IPS-18c (cell line): ENCODE measurements around the gene ABLIM2.

ENCODE experiments used
- H3K4me3 ChIP-seq: 2 replicates; pipeline ENCODE4 v1.7.0; 2013; ENCODE audit warnings: low read depth, mild to moderate bottlenecking, low read length, moderate library complexity; ENCODE audit not compliant: insufficient read depth
- H3K9me3 ChIP-seq: one replicate; pipeline ENCODE4 v1.6.1; 2013; ENCODE audit warnings: mild to moderate bottlenecking, low read length, moderate library complexity; ENCODE audit not compliant: control insufficient read depth, insufficient read depth

The ABLIM2 gene

DNA sequence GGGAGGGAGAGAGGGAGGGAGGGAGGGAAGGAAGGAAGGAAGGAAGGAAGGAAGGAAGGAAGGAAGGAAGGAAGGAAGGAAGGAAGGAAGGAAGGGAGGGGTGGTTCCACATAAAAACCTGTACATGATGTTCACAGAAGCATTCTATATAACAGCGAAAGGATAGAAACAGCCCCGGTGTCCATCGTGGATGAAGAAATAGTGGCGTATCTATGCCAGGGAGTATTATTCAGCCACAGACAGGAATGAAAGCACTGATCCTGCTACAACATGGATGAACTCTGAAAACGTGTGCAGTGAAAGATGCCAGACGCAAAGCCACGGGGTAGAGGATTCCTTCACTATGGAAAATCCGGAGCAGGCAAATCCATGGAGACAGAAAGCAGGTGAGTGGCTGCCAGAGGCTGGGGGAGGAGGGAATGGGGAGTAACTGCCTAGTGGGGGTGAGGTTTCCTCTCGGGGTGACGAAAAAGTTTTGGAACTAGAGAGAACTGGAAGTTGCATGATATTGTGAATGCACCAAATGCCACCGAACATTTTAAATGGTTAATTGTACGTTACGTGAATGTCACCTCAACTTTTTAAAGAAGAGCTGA lies 92.2 kb downstream of the ABLIM2 start:
- no peak overlapping the region for H3K4me3 ChIP-seq

GRCh38 chr4:8063974-8064563 lies 94.5 kb downstream of the ABLIM2 start:
- no peak overlapping the region for H3K4me3 ChIP-seq
- peaks cover 9% of the 10 kb centered on the region for H3K9me3 ChIP-seq

More for the DNA sequence above, 92.2 kb downstream of the ABLIM2 start:
- peaks cover 9% of the 10 kb centered on the region for H3K9me3 ChIP-seq

DNA sequence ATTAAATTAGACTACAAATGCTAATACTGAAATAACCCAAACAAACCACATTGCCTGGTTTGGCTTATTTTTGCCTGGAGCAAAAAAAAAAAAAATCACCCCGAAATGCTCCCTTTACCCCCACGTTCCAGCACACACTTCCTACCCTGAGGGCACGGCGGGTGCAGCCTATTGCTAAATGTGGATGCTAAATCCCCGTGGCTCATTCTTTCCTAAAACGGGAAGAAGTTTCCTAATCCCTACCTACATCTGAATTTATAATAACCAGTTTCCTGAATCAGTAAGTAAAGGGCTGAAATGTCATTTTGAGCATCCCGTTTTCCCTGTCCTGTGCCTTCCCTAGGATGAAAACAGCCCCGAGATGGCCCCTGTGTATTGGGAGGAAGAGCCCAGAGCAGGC lies 97.0 kb downstream of the ABLIM2 start:
- Histone ChIP-seq H3K9me3 (peaks cover 11% of the 10 kb centered on the region), H3K4me3 (no peak overlapping the region)

DNA sequence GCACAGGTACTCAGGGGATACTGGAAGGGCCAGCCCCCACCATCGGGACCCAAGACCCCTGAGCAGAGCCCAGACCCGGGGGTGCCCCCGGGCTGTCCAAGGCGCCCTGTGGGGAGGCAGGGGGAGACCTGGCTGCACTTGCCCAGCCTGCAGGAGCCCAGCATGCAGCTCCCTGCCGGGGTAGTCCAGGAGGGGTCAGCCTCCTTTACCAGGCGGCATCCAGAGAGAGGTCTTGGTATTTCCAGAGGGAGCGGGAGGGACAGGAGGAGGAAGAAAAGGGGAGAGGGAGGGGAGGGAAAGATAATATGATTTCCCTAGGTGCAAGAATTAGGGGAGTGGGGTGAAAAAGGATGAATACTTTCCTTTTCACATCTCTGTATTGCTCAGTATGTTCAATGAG lies 97.5 kb downstream of the ABLIM2 start:
- no peak overlapping the region for H3K4me3 ChIP-seq
- peaks cover 11% of the 10 kb centered on the region for H3K9me3 ChIP-seq

DNA sequence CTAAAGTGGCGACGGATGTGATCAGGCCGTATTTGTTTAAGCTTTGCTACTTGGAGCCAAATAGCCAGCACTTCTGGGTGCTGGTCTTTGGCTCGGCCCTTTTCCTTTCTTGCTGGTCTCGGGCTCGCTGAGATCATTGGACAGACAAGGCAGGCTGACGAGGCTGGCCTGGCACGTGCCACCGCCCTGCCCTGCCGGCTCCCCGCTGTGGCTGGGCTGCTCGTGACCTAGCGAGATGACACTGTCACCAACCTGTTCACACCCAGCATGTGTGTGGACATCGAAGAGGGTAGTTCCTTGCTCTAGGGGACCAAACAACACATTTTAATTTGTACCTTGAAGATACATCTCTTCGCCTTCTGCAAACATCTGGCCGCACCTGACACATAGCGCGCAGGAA lies 98.0 kb downstream of the ABLIM2 start:
- H3K9me3 ChIP-seq: peaks cover 11% of the 10 kb centered on the region
- no peak overlapping the region for H3K4me3 ChIP-seq

DNA sequence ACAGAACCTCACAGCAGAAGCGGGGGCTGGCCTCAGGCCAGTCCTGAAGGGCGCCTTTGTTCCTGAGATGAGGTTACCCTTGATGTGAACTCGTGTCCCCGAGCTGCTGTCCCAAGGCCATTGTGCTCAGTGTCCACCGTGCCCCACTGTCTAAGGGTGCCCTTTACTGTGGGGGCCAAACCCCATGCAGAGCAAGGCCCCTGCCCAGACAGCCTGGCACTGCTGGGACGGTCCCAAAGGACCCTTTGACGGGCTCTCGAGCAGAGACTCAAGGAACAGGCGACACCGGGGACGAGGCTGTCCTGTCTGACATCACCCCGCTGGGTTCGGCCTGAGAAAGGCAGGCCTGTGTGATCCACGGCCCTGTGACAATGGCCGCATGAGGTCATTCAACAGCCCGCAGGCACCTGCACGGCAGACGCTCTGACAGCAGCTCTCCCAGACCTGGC lies 100.6 kb downstream of the ABLIM2 start:
- Histone ChIP-seq H3K9me3 (peaks cover 2% of the 10 kb centered on the region), H3K4me3 (no peak overlapping the region)

DNA sequence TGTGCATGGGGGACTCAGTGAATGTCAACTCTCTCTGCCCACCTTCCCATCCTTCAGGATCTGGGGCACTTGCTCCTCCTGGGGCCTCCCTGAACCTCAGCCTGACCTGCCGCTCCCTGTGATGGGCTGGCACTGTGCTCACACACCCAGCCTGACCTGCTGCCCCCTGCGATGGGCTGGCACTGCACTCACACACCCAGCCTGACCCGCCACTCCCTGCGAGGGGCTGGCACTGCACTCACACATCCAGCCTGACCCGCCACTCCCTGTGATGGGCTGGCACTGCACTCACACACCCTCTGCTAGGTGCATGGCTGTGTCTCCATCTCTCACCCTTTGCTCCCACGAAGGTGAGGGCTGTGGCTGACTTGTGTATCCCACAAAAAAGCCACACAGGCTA lies 103.4 kb downstream of the ABLIM2 start:
- H3K4me3 ChIP-seq: no peak overlapping the region
- H3K9me3 ChIP-seq: peaks cover 2% of the 10 kb centered on the region

DNA sequence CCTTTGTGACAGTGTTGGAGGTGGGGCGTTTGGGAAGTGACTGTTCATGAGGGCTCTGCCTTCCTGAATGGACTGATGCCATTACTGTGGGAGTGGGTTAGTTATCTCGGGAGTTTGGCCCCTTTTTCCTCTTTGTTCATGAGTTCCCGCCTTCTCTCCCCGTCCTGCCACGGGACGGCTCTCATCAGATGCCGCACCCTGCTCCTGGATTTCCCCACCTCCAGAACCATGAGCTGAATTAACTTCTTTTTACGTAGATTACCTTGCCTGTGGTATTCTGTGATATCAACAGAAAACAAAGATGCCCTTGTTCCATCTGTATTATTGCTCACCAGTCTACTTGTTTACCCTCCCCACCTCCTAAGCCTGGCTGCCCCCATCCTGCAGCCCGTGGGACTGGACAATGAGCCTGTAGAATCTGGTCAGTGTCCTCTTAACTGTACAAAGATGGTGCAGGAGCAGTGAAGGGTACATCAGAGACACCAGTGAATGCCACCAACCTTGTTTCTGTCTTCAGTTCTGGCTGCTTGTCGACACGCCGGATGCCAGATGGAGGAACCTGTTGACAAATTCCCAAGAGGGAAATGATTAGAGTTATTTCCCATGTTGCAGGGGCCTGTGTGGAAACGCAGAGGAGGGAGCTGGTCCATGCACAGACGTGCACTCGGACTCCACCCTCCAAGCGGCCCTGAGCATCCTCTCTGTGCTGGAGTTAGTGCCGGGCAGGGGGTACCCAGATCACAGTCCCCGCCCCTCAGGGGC lies 104.7 kb downstream of the ABLIM2 start:
- Histone ChIP-seq H3K4me3 (no peak overlapping the region), H3K9me3 (peaks cover 4% of the 10 kb centered on the region)

DNA sequence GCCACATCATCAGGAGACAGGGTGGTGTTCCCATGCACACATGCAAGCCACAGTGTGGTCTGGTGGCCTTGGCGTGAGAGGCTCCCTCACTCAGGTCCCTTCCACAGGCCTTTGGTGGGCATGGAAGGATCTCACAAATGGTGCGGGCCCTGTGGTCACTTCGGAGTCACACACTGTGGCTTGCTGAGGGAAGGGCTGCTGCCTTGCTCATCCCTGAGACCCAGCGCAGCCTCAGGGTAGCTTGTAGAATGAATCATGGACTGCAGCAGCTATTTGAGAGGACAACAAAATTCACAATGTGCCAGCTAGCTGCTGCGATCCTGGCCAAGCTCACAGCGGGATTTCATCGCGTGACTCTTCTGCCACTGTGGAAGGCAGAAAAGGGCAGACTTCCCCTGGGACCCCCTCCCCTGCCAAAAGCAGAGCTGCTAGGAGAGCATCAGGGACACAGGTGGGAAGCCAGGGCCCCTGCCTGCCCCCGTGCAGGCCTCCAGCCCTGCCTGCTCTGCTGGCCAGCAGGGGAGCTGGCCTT lies 106.4 kb downstream of the ABLIM2 start:
- no peak overlapping the region for H3K4me3 ChIP-seq
- peaks cover 2% of the 10 kb centered on the region for H3K9me3 ChIP-seq

DNA sequence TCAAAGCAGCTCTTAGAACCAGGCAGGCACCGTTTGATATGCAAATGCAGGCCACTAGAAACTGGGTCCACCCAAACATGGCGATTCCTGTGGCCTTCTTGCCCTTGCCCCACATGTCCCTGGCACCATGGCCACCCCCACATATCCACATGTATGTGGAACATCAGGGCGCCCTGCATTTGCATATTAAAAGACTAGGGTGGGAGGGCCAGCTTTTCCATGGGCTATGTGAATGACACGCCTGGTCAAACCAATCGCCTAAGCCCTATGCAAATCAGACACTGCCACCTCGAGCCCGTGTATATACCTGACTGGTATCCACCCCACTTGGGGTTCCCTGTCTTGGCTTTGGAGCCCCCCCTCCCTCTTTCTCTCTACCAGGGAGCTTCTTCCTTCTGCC lies 107.0 kb downstream of the ABLIM2 start:
- H3K4me3 ChIP-seq: no peak overlapping the region

GRCh38 chr4:8050555-8051206 lies 107.9 kb downstream of the ABLIM2 start:
- H3K9me3 ChIP-seq: peaks cover 2% of the 10 kb centered on the region
- H3K4me3 ChIP-seq: no peak overlapping the region; the same call in 1 of the 2 replicates

More for the DNA sequence above, 107.0 kb downstream of the ABLIM2 start:
- peaks cover 2% of the 10 kb centered on the region for H3K9me3 ChIP-seq

DNA sequence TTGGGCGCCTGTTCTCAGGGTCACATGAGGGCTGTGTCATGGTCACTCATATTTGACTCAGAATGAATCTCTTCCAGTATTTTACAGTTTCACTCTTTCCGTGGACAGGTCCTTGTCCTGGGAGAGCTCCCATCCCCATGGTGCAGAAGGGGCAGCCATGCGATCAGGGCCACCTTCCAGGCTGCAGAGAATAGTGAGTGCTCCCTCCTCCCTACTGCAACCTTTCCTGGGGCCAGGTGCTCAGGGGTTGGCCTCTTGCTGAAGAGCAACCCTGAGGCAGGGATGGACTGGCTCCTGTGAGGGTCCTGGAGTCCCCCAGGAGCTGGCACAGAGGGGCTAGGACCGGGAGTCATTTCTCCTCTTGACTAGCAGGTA lies 108.4 kb downstream of the ABLIM2 start:
- H3K9me3 ChIP-seq: peaks cover 2% of the 10 kb centered on the region
- no peak overlapping the region; the same call in 1 of the 2 replicates for H3K4me3 ChIP-seq

DNA sequence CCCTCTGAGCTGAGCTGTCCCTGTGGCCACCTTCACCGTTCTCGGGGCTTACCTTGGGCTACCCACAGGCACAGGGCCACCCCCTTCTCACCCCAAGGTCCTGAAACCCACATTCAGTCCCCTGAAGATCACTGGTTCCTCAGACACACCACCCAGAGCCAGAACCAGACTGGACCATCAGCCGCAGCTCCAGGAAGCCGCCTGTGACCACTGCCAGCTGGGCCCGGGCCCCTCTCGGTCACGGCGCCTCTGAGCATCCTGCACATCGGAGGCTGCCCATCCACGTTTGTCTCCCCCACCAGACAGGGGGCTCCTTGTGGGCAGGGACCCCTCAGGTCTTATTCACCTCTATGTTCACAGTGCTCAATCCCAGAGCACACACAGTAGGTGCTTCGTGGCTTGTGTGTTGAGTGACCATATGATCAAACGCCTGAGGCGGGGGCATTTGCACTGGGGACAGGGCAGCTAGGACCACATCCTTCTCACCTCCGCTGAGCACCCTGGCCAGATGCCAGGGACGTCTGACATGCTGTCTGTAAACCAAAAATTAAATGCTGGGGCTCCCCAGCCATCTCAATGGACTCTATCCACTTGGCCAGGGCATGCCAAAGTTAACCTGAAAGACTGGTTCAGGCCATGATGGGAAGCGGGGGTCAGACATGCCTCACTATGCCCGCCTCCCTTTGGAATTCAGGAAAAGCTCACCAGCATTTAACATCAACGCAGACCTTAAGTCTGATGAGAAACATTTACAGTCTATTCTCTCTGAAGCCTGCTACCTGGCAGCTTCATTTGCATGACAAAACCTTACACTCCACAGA lies 109.5 kb downstream of the ABLIM2 start:
- Histone ChIP-seq H3K9me3 (peaks cover 2% of the 10 kb centered on the region), H3K4me3 (peak overlapping the region; percentile 15; the same call in 1 of the 2 replicates)

DNA sequence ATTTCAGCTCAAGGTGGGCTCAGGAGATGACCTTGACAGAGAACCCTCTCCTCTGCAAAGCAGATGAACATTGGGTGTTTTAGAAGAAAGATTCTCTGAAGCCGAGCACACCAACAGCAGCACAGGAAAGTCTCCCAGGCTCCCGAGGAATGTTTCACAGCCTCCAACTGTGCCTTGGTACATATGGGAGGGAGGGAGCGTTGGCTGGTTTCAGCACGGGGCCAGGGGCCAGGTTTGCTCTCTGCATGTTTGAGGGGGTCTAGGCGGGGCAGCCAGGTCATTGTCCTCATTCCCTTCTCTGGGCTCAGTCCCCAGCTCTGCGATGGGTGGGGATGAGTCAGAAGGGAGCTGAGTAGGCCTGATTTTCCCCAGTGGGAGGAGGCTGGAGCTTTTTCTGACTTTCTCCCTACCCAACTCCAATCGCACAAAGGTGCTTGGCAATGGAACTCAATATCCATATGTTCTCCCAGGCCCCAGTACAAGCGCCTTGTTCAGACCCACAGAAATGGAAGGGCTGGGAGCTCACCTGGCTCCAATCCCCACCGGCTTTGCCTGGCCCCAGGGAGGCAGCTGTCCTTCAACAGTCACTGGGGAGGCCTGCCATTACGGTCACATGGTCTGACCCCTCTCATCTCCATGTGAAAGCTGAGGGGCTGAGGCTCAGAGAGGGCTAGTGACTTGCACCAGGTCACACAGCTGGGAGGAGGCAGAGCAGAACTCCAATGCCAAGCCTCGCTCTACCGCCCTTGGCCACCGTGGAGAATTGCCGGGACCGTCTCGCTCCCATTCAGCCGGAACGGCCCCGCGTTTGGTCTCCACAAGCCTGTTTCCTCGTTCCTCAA lies 110.6 kb downstream of the ABLIM2 start:
- Histone ChIP-seq H3K9me3 (peaks cover 2% of the 10 kb centered on the region), H3K4me3 (peak overlapping the region; percentile 20; the same call in 1 of the 2 replicates)

DNA sequence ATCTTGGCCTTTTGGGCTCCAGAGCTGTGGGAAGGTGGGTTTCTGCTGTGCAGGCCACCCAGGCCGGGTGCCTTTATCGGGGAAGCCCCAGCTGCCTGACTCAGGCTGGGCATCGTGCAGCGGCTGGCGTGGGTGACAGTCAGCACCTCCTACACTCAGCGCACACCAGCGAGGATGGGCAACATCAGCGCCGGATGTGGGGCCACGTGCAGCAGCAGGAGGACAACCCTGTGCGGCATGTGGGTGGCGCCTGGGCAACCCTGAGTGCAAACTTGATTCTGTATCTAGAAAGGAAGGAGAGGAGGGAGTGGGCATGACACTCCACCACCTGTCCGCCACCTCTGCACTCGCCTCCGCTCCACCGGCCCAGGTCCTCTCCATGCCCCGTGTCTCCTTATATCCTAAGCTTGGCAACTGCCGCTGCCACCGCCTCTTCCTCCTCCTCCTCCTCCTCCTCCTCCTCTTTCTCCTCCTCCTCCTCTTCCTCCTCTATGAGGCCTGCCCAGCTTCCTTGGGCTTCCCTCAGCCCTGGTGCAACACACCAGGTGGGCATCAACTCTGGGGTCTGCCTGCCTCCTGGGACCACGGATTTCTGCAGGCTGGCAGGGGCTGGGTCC lies 111.6 kb downstream of the ABLIM2 start:
- H3K4me3 ChIP-seq: no peak overlapping the region
- peaks cover 2% of the 10 kb centered on the region for H3K9me3 ChIP-seq

GRCh38 chr4:8045909-8046308 lies 112.7 kb downstream of the ABLIM2 start:
- Histone ChIP-seq H3K4me3 (no peak overlapping the region), H3K9me3 (peaks cover 2% of the 10 kb centered on the region)
